Lung (tissue), 12 donors: ENCODE results near the gene IGSF1. TPM values are rescaled to one million over a fixed set of nuclear protein-coding genes. Genes with fewer than 3 reads are reported as not detected.

Experiments used
- ATAC-seq: fragments of 200-7000 bp; cut with Tn5 transposase; one replicate; pipeline ENCODE4 v1.9.1; 2020; ENCODE audit warnings: moderate number of reproducible peaks; ENCODE audit not compliant: insufficient read depth, low FRiP score
- DNase-seq, 3 donors: peaks; one replicate each; pipeline ENCODE4 v3.0.0-alpha.2; 2013 to 2017
- H3K27ac ChIP-seq, 2 donors: one replicate each; pipeline ENCODE4 v1.5.1; 2013; ENCODE audit warnings: mild to moderate bottlenecking in 2 of 2, moderate library complexity in 2 of 2, control low read depth in 1 of 2, inconsistent platforms in 1 of 2, low read depth in 1 of 2, low read length in 1 of 2
- H3K27me3 ChIP-seq, 3 donors: one replicate each; pipeline ENCODE4 v1.5.1; 2013; ENCODE audit warnings: low read length in 2 of 3; ENCODE audit not compliant: control insufficient read depth in 3 of 3, insufficient read depth in 3 of 3
- H3K36me3 ChIP-seq, 4 donors: one replicate each; pipeline ENCODE4 v1.5.1; 2013; ENCODE audit warnings: low read length in 4 of 4, mild to moderate bottlenecking in 1 of 4, moderate library complexity in 1 of 4; ENCODE audit not compliant: control insufficient read depth in 4 of 4, insufficient read depth in 4 of 4
- H3K4me1 ChIP-seq, 5 donors: one replicate each; pipeline ENCODE4 v1.5.1; 2013; ENCODE audit warnings: low read length in 5 of 5, mild to moderate bottlenecking in 2 of 5, moderate library complexity in 1 of 5; ENCODE audit not compliant: control insufficient read depth in 5 of 5, insufficient read depth in 5 of 5
- H3K4me3 ChIP-seq: one replicate; pipeline ENCODE4 v1.5.1; 2013; ENCODE audit warnings: mild to moderate bottlenecking, control low read depth, moderate library complexity
- H3K9ac ChIP-seq, 2 donors: one replicate each; pipeline ENCODE4 v1.5.1; 2013; ENCODE audit warnings: low read length in 2 of 2, control low read depth in 1 of 2; ENCODE audit not compliant: insufficient read depth in 1 of 2
- H3K9me3 ChIP-seq, 4 donors: one replicate each; pipeline ENCODE4 v1.5.1; 2013; ENCODE audit warnings: low read length in 3 of 4, mild to moderate bottlenecking in 1 of 4, moderate library complexity in 1 of 4; ENCODE audit not compliant: control insufficient read depth in 4 of 4, insufficient read depth in 3 of 4
- CTCF ChIP-seq: IDR thresholded peaks from 2 replicates; pipeline ENCODE4 v1.5.1; 2012; ENCODE audit warnings: mild to moderate bottlenecking; ENCODE audit errors: control extremely low read depth, extremely low read depth
- WGBS, 2 donors: extraction: QIAGEN DNeasy Blood & Tissue Kit; methylation state at CpG; one replicate each; pipeline ENCODE4 v1.1.7; 2013; 5-methylcytosine and 5-hydroxymethylcytosine counted together
- polyA plus RNA-seq, 2 donors: library from polyadenylated mRNA; stranded (reverse); fragments of 200-250 nt; gene quantifications; one replicate each; pipeline ENCODE4 v1.2.1, GENCODE V29; 2013
- total RNA-seq, 2 donors: library from RNA; depleted of rRNA in 1 of 2; stranded (reverse); fragments of >200 nt in 1 of 2; gene quantifications; one replicate each; pipeline ENCODE4 v1.2.1, GENCODE V29; 2014 to 2021
- donor health status: control.
- donor health status: control.
- donor health status: Bipolar disorder and iron deficiency.
- donor health status: healthy.
- donor health status: DM: yes; HTN: yes; CAD: no.

The IGSF1 gene
- total and polyA plus RNA-seq, 4 donors = 0.05 to 6.0 (median 0.06) TPM

- Histone ChIP-seq H3K36me3 (no peaks in the 10 kb centered on the region), H3K27me3 (peaks cover 2 to 30% (median 21%) of the 10 kb centered on the region in 3 donors), H3K9ac (no peak overlapping the region), H3K27ac (no peak overlapping the region), H3K9me3 (no peaks in the 10 kb centered on the region), H3K4me1 (peaks cover 0 to 4% (median 0%) of the 10 kb centered on the region in 5 donors), H3K4me3 (no peak overlapping the region)
- ATAC-seq (no peak), DNase-seq (peak in 1 of 3 donors; percentile 10)
- 51 to 73% methylated on average over 5 of the region's 5 CpGs for WGBS, 2 donors
- TF ChIP-seq CTCF = no peak
Measured at GRCh38 chrX:131301155-131301554, 12.0 kb upstream of the IGSF1 start.

GRCh38 chrX:131298846-131299245, 9.7 kb upstream of the IGSF1 start:
- no peak overlapping the region for H3K27ac ChIP-seq
- H3K9ac ChIP-seq = no peak overlapping the region
- H3K9me3 ChIP-seq = no peaks in the 10 kb centered on the region
- H3K36me3 ChIP-seq = no peaks in the 10 kb centered on the region
- peaks cover 0 to 4% (median 0%) of the 10 kb centered on the region in 5 donors for H3K4me1 ChIP-seq
- 75 to 86% methylated on average over 3 of the region's 3 CpGs for WGBS, 2 donors
- H3K27me3 ChIP-seq = peaks cover 2 to 38% (median 22%) of the 10 kb centered on the region in 3 donors
- ATAC-seq (no peak), DNase-seq (no peak)
- no peak for TF ChIP-seq CTCF
- no peak overlapping the region for H3K4me3 ChIP-seq

DNA sequence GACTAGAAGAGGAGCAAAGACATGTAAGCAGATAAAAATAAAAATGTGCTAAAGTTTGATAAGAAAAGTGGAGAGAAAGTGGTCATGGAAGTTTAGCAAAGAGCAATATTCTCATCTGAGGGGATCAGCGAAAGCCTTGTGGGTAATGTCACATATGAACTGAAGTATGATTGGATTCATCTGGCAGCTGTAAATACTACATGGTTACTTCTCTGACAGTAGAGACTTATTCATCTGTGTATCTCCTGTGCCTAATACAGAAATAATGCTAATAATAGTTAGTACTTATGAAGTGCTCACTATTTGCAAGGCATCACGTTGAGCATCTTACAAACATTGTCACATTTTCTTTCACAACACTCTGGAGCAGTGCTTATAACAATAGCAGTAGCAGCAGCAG, 8.9 kb upstream of the IGSF1 start:
- no peak for TF ChIP-seq CTCF

DNA sequence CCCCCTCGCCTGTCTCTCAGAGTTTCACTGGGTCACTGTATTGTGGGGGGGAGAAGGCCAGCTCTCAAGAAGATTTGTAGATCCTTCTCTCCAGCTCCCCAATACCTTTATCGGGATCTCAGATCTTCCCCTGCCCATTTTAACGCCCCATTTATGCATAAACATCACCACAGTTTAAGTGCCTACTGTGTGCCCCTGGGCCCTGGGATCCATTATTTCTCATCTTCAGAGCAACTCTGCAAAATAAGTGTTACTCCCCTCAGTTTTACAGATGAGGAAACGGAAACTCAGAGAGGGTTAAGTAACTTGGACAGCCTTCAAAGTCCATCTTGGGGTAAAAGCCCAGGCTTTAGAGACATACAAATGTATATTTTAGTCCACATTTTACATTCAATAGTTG, 421 bp upstream of the IGSF1 start:
- Histone ChIP-seq H3K27ac (no peak overlapping the region), H3K4me3 (no peak overlapping the region), H3K4me1 (no peaks in the 10 kb centered on the region), H3K27me3 (peaks cover 5 to 36% (median 20%) of the 10 kb centered on the region in 3 donors), H3K9me3 (peaks cover 0 to 3% (median 0%) of the 10 kb centered on the region in 4 donors), H3K9ac (no peak overlapping the region), H3K36me3 (no peaks in the 10 kb centered on the region)
- ATAC-seq (no peak), DNase-seq (no peak)
- WGBS, 2 donors = 45 to 51% methylated on average over 4 of the region's 4 CpGs
- TF ChIP-seq CTCF = no peak

More for the DNA sequence above, 8.9 kb upstream of the IGSF1 start:
- H3K27ac ChIP-seq = no peak overlapping the region
- H3K27me3 ChIP-seq = peaks cover 2 to 37% (median 22%) of the 10 kb centered on the region in 3 donors
- H3K4me3 ChIP-seq = no peak overlapping the region
- H3K4me1 ChIP-seq = no peaks in the 10 kb centered on the region
- no peaks in the 10 kb centered on the region for H3K36me3 ChIP-seq
- ATAC-seq (no peak), DNase-seq (peak in 2 of 3 donors; percentile 72 to 87)
- 57 to 69% methylated on average over 2 of the region's 2 CpGs for WGBS, 2 donors
- no peaks in the 10 kb centered on the region for H3K9me3 ChIP-seq
- no peak overlapping the region for H3K9ac ChIP-seq
